ENCODE data around the gene PROK1. TPM values are rescaled to one million over a fixed set of nuclear protein-coding genes. Genes with fewer than 3 reads are reported as not detected.

PROK1 gene
- total RNA-seq, 1 experiment from 2014 or later, result not detected

GRCh38 chr1:110462093-110462492, 11.1 kb downstream of the PROK1 start:
- in situ Hi-C loops (cut with HindIII; ENCODE audit: low sequenced_read_pairs), result no loop called here
- no peak for DNase-seq (ENCODE audit: low spot score)

- DNase-seq (ENCODE audit: low spot score), result no peak
- in situ Hi-C loops (cut with HindIII; ENCODE audit: low sequenced_read_pairs), result no loop called here
Observed at GRCh38 chr1:110462964-110463363, 12.0 kb downstream of the PROK1 start.

GRCh38 chr1:110463725-110464124, 12.8 kb downstream of the PROK1 start:
- in situ Hi-C loops (cut with HindIII; ENCODE audit: low sequenced_read_pairs), result no loop called here
- no peak for DNase-seq (ENCODE audit: low spot score)

- no peak for DNase-seq (ENCODE audit: low spot score)
- in situ Hi-C loops (cut with HindIII; ENCODE audit: low sequenced_read_pairs), result no loop called here
Observed at GRCh38 chr1:110464340-110464739, 13.4 kb downstream of the PROK1 start.

- in situ Hi-C loops (cut with HindIII; ENCODE audit: low sequenced_read_pairs), result no loop called here
- no peak for DNase-seq (ENCODE audit: low spot score)
Observed at GRCh38 chr1:110465038-110465813, 14.3 kb downstream of the PROK1 start.

- no peak for DNase-seq (ENCODE audit: low spot score)
- in situ Hi-C loops (cut with HindIII; ENCODE audit: low sequenced_read_pairs), result no loop called here
Observed at GRCh38 chr1:110465814-110466380, 14.9 kb downstream of the PROK1 start.

- in situ Hi-C loops (cut with HindIII; ENCODE audit: low sequenced_read_pairs), result no loop called here
- DNase-seq (ENCODE audit: low spot score), result peak; percentile 73
Observed at GRCh38 chr1:110466646-110467280, 15.8 kb downstream of the PROK1 start.

- no peak for DNase-seq (ENCODE audit: low spot score)
- in situ Hi-C loops (cut with HindIII; ENCODE audit: low sequenced_read_pairs), result no loop called here
Observed at GRCh38 chr1:110471131-110471530, 20.2 kb downstream of the PROK1 start.

- in situ Hi-C loops (cut with HindIII; ENCODE audit: low sequenced_read_pairs), result no loop called here
- no peak for DNase-seq (ENCODE audit: low spot score)
Observed at GRCh38 chr1:110472546-110472945, 21.6 kb downstream of the PROK1 start.

GRCh38 chr1:110474444-110474843, 23.5 kb downstream of the PROK1 start:
- no peak for DNase-seq (ENCODE audit: low spot score)
- in situ Hi-C loops (cut with HindIII; ENCODE audit: low sequenced_read_pairs), result no loop called here

- in situ Hi-C loops (cut with HindIII; ENCODE audit: low sequenced_read_pairs), result no loop called here
- DNase-seq (ENCODE audit: low spot score), result no peak
Observed at GRCh38 chr1:110475362-110476027, 24.5 kb downstream of the PROK1 start.

GRCh38 chr1:110476028-110476765, 25.2 kb downstream of the PROK1 start:
- DNase-seq (ENCODE audit: low spot score), result no peak
- in situ Hi-C loops (cut with HindIII; ENCODE audit: low sequenced_read_pairs), result no loop called here

GRCh38 chr1:110477041-110477440, 26.1 kb downstream of the PROK1 start:
- in situ Hi-C loops (cut with HindIII; ENCODE audit: low sequenced_read_pairs), result no loop called here
- DNase-seq (ENCODE audit: low spot score), result no peak

GRCh38 chr1:110477445-110477957, 26.6 kb downstream of the PROK1 start:
- in situ Hi-C loops (cut with HindIII; ENCODE audit: low sequenced_read_pairs), result no loop called here
- DNase-seq (ENCODE audit: low spot score), result no peak

GRCh38 chr1:110477967-110478640, 27.2 kb downstream of the PROK1 start:
- in situ Hi-C loops (cut with HindIII; ENCODE audit: low sequenced_read_pairs), result no loop called here
- DNase-seq (ENCODE audit: low spot score), result no peak

GRCh38 chr1:110478886-110479285, 27.9 kb downstream of the PROK1 start:
- in situ Hi-C loops (cut with HindIII; ENCODE audit: low sequenced_read_pairs), result no loop called here
- DNase-seq (ENCODE audit: low spot score), result no peak

- no peak for DNase-seq (ENCODE audit: low spot score)
- in situ Hi-C loops (cut with HindIII; ENCODE audit: low sequenced_read_pairs), result no loop called here
Observed at GRCh38 chr1:110480356-110481096, 29.6 kb downstream of the PROK1 start.
